Kidney (tissue), 14 donors: ENCODE data around the gene SLIT1. TPM values are rescaled to one million over a fixed set of nuclear protein-coding genes. Genes with fewer than 3 reads are reported as not detected.

ENCODE experiments used
- DNase-seq, 5 donors: peaks; one replicate each; pipeline ENCODE4 v3.0.0-alpha.2; 2013 to 2020
- FAIRE-seq: peaks from 2 replicates; lab custom pipeline; 2012; peaks lifted over from hg19 to GRCh38; lab: Jason Lieb, UNC
- H3K27ac ChIP-seq, 2 donors: one replicate each; pipeline ENCODE4 v1.7.0; 2013; ENCODE audit warnings: low read depth in 2 of 2, low read length in 2 of 2, inconsistent platforms in 1 of 2
- H3K27me3 ChIP-seq: one replicate; pipeline ENCODE4 v1.7.1; 2013; ENCODE audit warnings: low read length, inconsistent platforms; ENCODE audit not compliant: control insufficient read depth, insufficient read depth
- H3K36me3 ChIP-seq, 3 donors: one replicate each; pipeline versions ENCODE4 v1.7.0 to v1.7.1; 2013; ENCODE audit warnings: low read length in 3 of 3, control low read depth in 1 of 3, inconsistent platforms in 1 of 3; ENCODE audit not compliant: insufficient read depth in 3 of 3, control insufficient read depth in 2 of 3
- H3K4me1 ChIP-seq, 3 donors: one replicate each; pipeline versions ENCODE4 v1.7.0 to v1.7.1; 2013; ENCODE audit warnings: low read length in 3 of 3, inconsistent platforms in 1 of 3, low read depth in 1 of 3; ENCODE audit not compliant: control insufficient read depth in 2 of 3, insufficient read depth in 2 of 3
- H3K4me3 ChIP-seq, 3 donors: one replicate each; pipeline versions ENCODE4 v1.7.0 to v1.8.1; 2013; ENCODE audit warnings: low read length in 3 of 3, control low read depth in 1 of 3, inconsistent platforms in 1 of 3
- H3K9ac ChIP-seq, 3 donors: one replicate each; pipeline versions ENCODE4 v1.7.0 to v1.7.1; 2013; ENCODE audit warnings: low read length in 3 of 3, control low read depth in 1 of 3, inconsistent platforms in 1 of 3
- H3K9me3 ChIP-seq, 3 donors: one replicate each; pipeline versions ENCODE4 v1.7.0 to v1.7.1; 2013; ENCODE audit warnings: low read length in 3 of 3, control low read depth in 1 of 3, inconsistent platforms in 1 of 3; ENCODE audit not compliant: control insufficient read depth in 2 of 3, insufficient read depth in 1 of 3
- CTCF ChIP-seq: IDR thresholded peaks from 3 replicates; pipeline ENCODE4 v1.5.1; 2012; ENCODE audit warnings: mild to moderate bottlenecking, moderate library complexity, borderline replicate concordance; ENCODE audit not compliant: insufficient read depth; ENCODE audit errors: extremely low read depth
- intact Hi-C: fragments of 100-400 bp; cut with DNase I; formaldehyde crosslinking; loops from one replicate; pipeline ENCODE4 v1.11.1; 2022
- polyA plus RNA-seq: library from polyadenylated mRNA; stranded (reverse); fragments of 350-450 nt; fragmentation: Illumina TruSeq; extraction: RNeasy Lipid Tissue Mini Kit (QIAGEN cat#74804); gene quantifications from one replicate; pipeline ENCODE4 v1.2.3, GENCODE V29; 2014; ENCODE audit warnings: low read depth, low replicate concordance; ENCODE audit not compliant: insufficient read depth
- total RNA-seq: library from RNA; stranded (reverse); fragmentation: NEBNext Ultra II Directional; extraction: Animal tissue kit (Norgen Biotek cat#: 25700); gene quantifications from one replicate; pipeline ENCODE4 v1.2.1, GENCODE V29; 2021
- donor health status: control.
- donor health status: control.
- donor health status: control.
- donor health status: control.
- donor health status: control.
- donor health status: DM: yes; HTN: yes; CAD: no.
- donor health status: Normal renal cell carcinoma (clear cell type).

SLIT1 gene
- total and polyA plus RNA-seq, 2 donors from 2014 or later, result 0.06 to 0.35 TPM

GRCh38 chr10:97031459-97031858 is 154.3 kb downstream of the SLIT1 start:
- Histone ChIP-seq H3K9me3 (no peaks in the 10 kb centered on the region), H3K27me3 (no peaks in the 10 kb centered on the region), H3K27ac (no peak overlapping the region), H3K36me3 (no peaks in the 10 kb centered on the region), H3K4me1 (no peaks in the 10 kb centered on the region), H3K4me3 (no peak overlapping the region), H3K9ac (no peak overlapping the region)
- intact Hi-C loops, result no loop called here
- DNase-seq (no peak), FAIRE-seq (no peak)
- TF ChIP-seq CTCF, result no peak

GRCh38 chr10:97030894-97031293 is 154.9 kb downstream of the SLIT1 start:
- Histone ChIP-seq H3K9me3 (no peaks in the 10 kb centered on the region), H3K27me3 (no peaks in the 10 kb centered on the region), H3K9ac (no peak overlapping the region), H3K4me3 (no peak overlapping the region), H3K27ac (no peak overlapping the region), H3K4me1 (no peaks in the 10 kb centered on the region), H3K36me3 (no peaks in the 10 kb centered on the region)
- no peak for FAIRE-seq
- no peak for DNase-seq
- intact Hi-C loops, result no loop called here
- TF ChIP-seq CTCF, result no peak

GRCh38 chr10:97029271-97029670 is 156.5 kb downstream of the SLIT1 start:
- no peak overlapping the region for H3K27ac ChIP-seq
- no peaks in the 10 kb centered on the region for H3K27me3 ChIP-seq
- H3K36me3 ChIP-seq, result no peaks in the 10 kb centered on the region
- no peaks in the 10 kb centered on the region for H3K9me3 ChIP-seq
- FAIRE-seq (no peak), DNase-seq (no peak)
- no peak overlapping the region for H3K9ac ChIP-seq
- no peaks in the 10 kb centered on the region for H3K4me1 ChIP-seq
- intact Hi-C loops, result no loop called here
- no peak for TF ChIP-seq CTCF
- no peak overlapping the region for H3K4me3 ChIP-seq

GRCh38 chr10:97028832-97029178 is 157.0 kb downstream of the SLIT1 start:
- no peaks in the 10 kb centered on the region for H3K36me3 ChIP-seq
- no peak overlapping the region for H3K9ac ChIP-seq
- H3K4me3 ChIP-seq, result no peak overlapping the region
- FAIRE-seq (no peak), DNase-seq (no peak)
- H3K27ac ChIP-seq, result no peak overlapping the region
- H3K4me1 ChIP-seq, result peaks cover 0 to 3% (median 0%) of the 10 kb centered on the region in 3 donors
- no peak for TF ChIP-seq CTCF
- no peaks in the 10 kb centered on the region for H3K27me3 ChIP-seq
- H3K9me3 ChIP-seq, result no peaks in the 10 kb centered on the region
- intact Hi-C loops, result no loop called here
